A549 (cell line): ENCODE results near the gene TPRN.

Experiments
- CEBPB ChIP-seq, 2 experiments: fragments of >200 bp in 1 of 2; sonication (Bioruptor Twin) in 1 of 2; formaldehyde crosslinking in 1 of 2; IDR thresholded peaks; 2 replicates each; pipeline ENCODE4 v1.6.1; 2012 to 2016
- EP300 ChIP-seq, 2 experiments: fragments of >200 bp; sonication (Bioruptor Twin); formaldehyde crosslinking; IDR thresholded peaks; 2 replicates in 1 of 2; 3 replicates in 1 of 2; pipeline ENCODE4 v1.6.1; 2016 to 2017
- FOXS1 ChIP-seq: fragments of 250-450 bp; sonication (Bioruptor Pico); IDR thresholded peaks from 2 replicates; pipeline ENCODE4 v1.5.0; 2020; ENCODE audit warnings: mild to moderate bottlenecking, moderate library complexity
- MAFK ChIP-seq: fragments of 450-650 bp; IDR thresholded peaks from 2 replicates; pipeline ENCODE4 v1.6.1; 2014; ENCODE audit not compliant: partially characterized antibody
- MYC ChIP-seq: IDR thresholded peaks from 2 replicates; pipeline ENCODE4 v1.6.1; 2012; ENCODE audit warnings: mild to moderate bottlenecking, inconsistent platforms, low read length, improper control_type of control experiment, borderline replicate concordance
- PHF8 ChIP-seq: fragments of 200-600 bp; sonication (generic); IDR thresholded peaks from 2 replicates; pipeline ENCODE4 v1.6.1; 2016; ENCODE audit warnings: low read depth, mild to moderate bottlenecking, antibody characterized with exemption, moderate library complexity, borderline replicate concordance
- POLR2A ChIP-seq: IDR thresholded peaks from 2 replicates; pipeline ENCODE4 v1.6.1; 2012; ENCODE audit warnings: mild to moderate bottlenecking, low read length
- RAD21 ChIP-seq, 2 experiments: fragments of >200 bp in 1 of 2; sonication (Bioruptor Twin) in 1 of 2; formaldehyde crosslinking in 1 of 2; IDR thresholded peaks in 1 of 2; conservative IDR thresholded peaks in 1 of 2; 2 replicates in 1 of 2; 3 replicates in 1 of 2; pipeline ENCODE4 v1.6.1; 2012 to 2018; ENCODE audit warnings: inconsistent platforms in 1 of 2
- SMC3 ChIP-seq: fragments of >200 bp; sonication (Bioruptor Twin); formaldehyde crosslinking; IDR thresholded peaks from 3 replicates; pipeline ENCODE4 v1.6.1; 2018; ENCODE audit warnings: inconsistent platforms
- TP53 ChIP-seq: fragments of 250-450 bp; sonication (Bioruptor Pico); IDR thresholded peaks from 2 replicates; pipeline ENCODE4 v1.5.0; 2021; ENCODE audit warnings: mild to moderate bottlenecking, moderate library complexity
- TF ChIP-seq, protein P1 (sequence below): IDR thresholded peaks from 2 replicates; pipeline ENCODE4 v1.6.1; 2012
- TF ChIP-seq, protein P2 (sequence below): fragments of >200 bp; sonication (Bioruptor Twin); formaldehyde crosslinking; IDR thresholded peaks from 3 replicates; pipeline ENCODE4 v1.5.1; 2016
- TF ChIP-seq, protein P3 (sequence below): fragments of 450-650 bp; IDR thresholded peaks from 2 replicates; pipeline ENCODE4 v1.6.1; 2014; ENCODE audit warnings: antibody characterized with exemption

DNA sequence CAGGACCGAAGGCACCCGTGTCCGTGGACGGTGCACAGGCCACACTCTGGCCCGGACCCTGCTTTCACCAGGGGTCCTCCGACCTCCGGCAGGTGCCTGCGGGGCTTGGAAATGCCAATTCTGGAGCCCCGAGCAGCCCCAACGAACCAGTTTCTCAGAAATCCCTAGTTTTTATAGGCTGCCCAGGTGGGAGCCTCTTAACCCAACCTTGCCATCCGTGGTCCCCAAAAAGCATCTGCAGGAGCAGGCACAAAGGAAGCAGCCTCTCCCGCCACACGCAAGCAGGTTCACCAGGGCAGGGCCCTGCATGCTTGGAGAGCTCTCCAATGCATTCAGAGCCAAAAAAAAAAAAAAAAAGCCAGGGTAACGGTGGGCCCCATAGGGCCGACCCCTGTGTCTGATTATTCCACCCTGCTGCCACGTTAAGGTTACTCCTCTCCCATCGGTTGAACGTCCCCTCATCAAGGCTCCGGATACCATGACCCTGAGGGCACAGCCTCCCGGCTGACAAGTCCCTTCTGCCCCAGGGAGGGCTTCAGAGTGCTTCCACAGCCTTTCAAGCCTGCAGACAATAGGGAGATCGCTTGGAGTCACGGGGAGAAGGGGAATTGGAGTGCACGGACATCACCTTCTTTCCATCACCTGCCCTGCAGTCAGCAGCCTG lies 796 bp upstream of the TPRN start:
- TF ChIP-seq EP300 (IDR thresholded peaks at IDR 0.05) (no peak), CEBPB (IDR thresholded peaks at IDR 0.05) (no peak), TP53 (CRISPR knock-in tag) (no peak), MYC (no peak), SMC3 (no peak), MAFK (no peak), POLR2A (no peak), PHF8 (no peak), RAD21 (conservative IDR thresholded peaks at IDR 0.05 in 1 of 2, IDR thresholded peaks at IDR 0.05 in 1 of 2) (no peak), FOXS1 (CRISPR knock-in tag) (no peak)
- TF ChIP-seq, protein P1, sequence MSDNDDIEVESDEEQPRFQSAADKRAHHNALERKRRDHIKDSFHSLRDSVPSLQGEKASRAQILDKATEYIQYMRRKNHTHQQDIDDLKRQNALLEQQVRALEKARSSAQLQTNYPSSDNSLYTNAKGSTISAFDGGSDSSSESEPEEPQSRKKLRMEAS, result no peak
- TF ChIP-seq, protein P2, sequence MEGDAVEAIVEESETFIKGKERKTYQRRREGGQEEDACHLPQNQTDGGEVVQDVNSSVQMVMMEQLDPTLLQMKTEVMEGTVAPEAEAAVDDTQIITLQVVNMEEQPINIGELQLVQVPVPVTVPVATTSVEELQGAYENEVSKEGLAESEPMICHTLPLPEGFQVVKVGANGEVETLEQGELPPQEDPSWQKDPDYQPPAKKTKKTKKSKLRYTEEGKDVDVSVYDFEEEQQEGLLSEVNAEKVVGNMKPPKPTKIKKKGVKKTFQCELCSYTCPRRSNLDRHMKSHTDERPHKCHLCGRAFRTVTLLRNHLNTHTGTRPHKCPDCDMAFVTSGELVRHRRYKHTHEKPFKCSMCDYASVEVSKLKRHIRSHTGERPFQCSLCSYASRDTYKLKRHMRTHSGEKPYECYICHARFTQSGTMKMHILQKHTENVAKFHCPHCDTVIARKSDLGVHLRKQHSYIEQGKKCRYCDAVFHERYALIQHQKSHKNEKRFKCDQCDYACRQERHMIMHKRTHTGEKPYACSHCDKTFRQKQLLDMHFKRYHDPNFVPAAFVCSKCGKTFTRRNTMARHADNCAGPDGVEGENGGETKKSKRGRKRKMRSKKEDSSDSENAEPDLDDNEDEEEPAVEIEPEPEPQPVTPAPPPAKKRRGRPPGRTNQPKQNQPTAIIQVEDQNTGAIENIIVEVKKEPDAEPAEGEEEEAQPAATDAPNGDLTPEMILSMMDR, result no peak
- TF ChIP-seq, protein P3, sequence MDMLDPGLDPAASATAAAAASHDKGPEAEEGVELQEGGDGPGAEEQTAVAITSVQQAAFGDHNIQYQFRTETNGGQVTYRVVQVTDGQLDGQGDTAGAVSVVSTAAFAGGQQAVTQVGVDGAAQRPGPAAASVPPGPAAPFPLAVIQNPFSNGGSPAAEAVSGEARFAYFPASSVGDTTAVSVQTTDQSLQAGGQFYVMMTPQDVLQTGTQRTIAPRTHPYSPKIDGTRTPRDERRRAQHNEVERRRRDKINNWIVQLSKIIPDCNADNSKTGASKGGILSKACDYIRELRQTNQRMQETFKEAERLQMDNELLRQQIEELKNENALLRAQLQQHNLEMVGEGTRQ, result no peak
